Spinal cord (tissue), 10 donors: ENCODE measurements around the gene STMN3. TPM values are rescaled to one million over a fixed set of nuclear protein-coding genes. Genes with fewer than 3 reads are reported as not detected.

Experiments
- DNase-seq, 6 donors: peaks; one replicate each; pipeline versions ENCODE4 v3.0.0 to v3.0.0-alpha.2; 2013 to 2015; ENCODE audit warnings: low spot score in 6 of 6, low read depth in 4 of 6
- H3K27ac ChIP-seq: one replicate; pipeline ENCODE4 v1.5.1; 2013; ENCODE audit warnings: low read depth, low read length, control low read depth
- H3K27me3 ChIP-seq: one replicate; pipeline ENCODE4 v1.6.1; 2013; ENCODE audit warnings: low read length; ENCODE audit not compliant: control insufficient read depth, insufficient read depth
- H3K36me3 ChIP-seq: one replicate; pipeline ENCODE4 v1.6.1; 2013; ENCODE audit warnings: low read length; ENCODE audit not compliant: control insufficient read depth, insufficient read depth
- H3K4me1 ChIP-seq: one replicate; pipeline ENCODE4 v1.6.1; 2013; ENCODE audit warnings: low read length; ENCODE audit not compliant: control insufficient read depth, insufficient read depth
- H3K4me3 ChIP-seq: one replicate; pipeline ENCODE4 v1.5.1; 2013; ENCODE audit warnings: low read depth, low read length, control low read depth
- H3K9me3 ChIP-seq: one replicate; pipeline ENCODE4 v1.6.1; 2013; ENCODE audit warnings: low read length; ENCODE audit not compliant: control insufficient read depth, insufficient read depth
- WGBS: methylation state at CpG from one replicate; pipeline ENCODE4 v1.1.5; 2013; ENCODE audit warnings: missing lambda C conversion rate; ENCODE audit not compliant: insufficient coverage; 5-methylcytosine and 5-hydroxymethylcytosine counted together
- polyA plus RNA-seq, 2 donors: library from polyadenylated mRNA; unstranded; fragments of 120-200 nt; gene quantifications; one replicate each; pipeline ENCODE4 v1.2.1, GENCODE V29; 2013; ENCODE audit not compliant: insufficient read length in 2 of 2
- total RNA-seq, 2 donors: library from RNA; depleted of rRNA in 1 of 2; stranded (reverse); fragments of 120-200 nt in 1 of 2; fragments of >200 nt in 1 of 2; gene quantifications; one replicate each; pipeline versions ENCODE4 v1.2.3 to v1.2.4, GENCODE V29; 2013 to 2014
- donor health status: healthy.

STMN3 gene
- total and polyA plus RNA-seq, 4 donors: 137 to 495 (median 318) TPM

DNA sequence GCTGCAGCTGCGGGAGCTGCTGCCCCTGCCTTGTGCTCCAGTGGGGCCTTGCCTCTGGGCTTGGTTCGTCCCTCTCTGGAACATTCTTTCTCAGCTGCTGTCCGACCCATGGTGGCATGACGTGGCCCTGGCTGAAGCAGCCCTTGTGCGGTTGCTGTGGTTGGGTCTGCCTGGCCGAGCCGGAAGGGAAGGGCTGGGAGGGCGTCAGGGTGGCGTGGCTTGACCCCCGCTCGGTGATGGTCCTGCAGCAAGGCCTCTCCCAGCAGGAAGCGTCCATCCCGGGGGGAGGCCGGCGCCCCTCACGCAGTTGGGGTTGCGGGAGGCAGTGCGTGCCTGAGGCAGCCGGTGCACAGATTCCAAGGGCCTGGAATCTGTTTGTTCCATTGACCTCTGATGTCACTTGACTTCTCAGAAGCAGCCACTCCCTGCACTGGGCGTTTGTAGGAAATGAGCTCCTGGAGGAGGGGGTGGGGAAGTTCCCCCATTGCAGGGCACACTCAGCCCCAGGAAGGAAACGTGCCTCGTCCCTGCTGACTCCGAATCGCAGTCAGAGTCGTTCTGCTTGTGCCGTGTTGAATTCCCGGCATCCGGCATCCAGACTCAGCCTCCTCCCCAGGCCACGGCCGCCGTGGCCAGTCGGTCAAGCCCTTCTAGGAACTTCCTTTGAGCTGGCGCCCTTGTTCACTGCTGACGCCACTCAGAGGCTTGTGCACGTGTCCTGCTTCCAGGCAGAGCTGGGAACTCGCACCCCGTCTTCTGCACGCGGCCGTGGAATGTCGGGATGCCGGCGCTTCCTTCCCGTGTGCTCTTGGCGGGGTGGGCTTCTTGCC lies 33.5 kb upstream of the STMN3 start:
- H3K4me3 ChIP-seq: no peak overlapping the region
- peaks cover 26% of the 10 kb centered on the region for H3K4me1 ChIP-seq
- DNase-seq: peak in 1 of 6 donors; percentile 70
- no peaks in the 10 kb centered on the region for H3K27me3 ChIP-seq
- WGBS: 51% methylated on average over 44 of the region's 45 CpGs
- H3K36me3 ChIP-seq: peaks cover 93% of the 10 kb centered on the region
- peak overlapping the region; percentile 80 for H3K27ac ChIP-seq
- H3K9me3 ChIP-seq: no peaks in the 10 kb centered on the region

DNA sequence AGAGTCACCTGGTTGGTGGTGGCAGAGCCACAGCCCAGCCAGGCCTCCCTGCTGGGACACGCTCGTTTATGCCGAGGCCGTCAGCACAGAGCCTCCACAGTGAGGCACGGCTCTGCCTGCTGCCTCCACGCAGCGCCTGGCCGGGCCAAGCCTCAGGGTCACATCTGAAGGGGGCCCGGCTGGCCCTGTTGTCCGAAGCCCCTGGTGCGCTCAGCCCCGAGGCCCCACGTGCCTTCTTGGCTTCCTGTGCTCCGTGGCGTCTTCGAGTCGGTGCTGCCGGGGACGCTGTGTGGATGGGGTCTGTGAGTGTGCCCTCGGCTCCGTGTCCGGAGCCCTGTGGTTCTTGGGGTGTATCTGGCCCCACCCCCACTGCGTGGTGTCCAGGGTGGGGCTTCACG lies 32.9 kb upstream of the STMN3 start:
- H3K27ac ChIP-seq: peak overlapping the region; percentile 80

DNA sequence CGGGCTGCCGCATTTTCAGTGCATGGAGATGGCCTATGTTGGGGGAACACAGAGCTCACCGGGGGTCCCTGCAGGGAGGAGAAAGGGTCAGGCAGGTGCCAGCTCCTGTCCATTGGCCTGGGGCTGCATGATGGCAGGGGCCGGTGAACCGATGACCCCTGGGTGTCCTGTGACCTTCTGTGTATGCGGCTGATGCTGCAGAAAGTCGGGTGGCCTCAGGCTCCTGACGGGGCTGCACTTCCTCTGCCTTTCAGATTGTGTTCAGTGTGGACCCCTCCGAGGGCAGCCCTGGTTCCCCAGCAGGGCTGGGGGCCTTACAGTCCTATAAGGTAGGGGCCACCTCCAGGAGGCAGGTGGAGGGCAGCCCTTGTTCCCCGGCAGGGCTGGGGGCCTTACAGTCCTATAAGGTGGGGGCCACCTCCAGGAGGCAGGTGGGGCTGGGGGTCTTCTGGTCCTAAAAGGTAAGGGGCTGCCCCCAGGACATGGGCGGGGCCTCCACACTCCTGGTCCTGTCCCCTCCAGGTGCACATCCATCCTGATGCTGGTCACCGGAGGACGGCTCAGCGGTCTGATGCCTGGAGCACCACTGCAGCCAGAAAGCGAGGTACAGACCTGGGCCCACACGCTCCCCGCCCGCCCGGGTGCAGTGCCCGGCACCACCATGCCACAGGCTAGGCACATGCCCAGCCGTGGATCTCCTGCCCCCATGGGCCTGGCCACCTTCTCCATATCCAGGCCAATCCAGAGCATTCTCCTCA lies 32.2 kb upstream of the STMN3 start:
- 88% methylated on average over 20 of the region's 21 CpGs for WGBS
- Histone ChIP-seq H3K36me3 (peaks cover 93% of the 10 kb centered on the region), H3K27ac (no peak overlapping the region), H3K4me3 (no peak overlapping the region), H3K9me3 (no peaks in the 10 kb centered on the region), H3K27me3 (no peaks in the 10 kb centered on the region), H3K4me1 (peaks cover 26% of the 10 kb centered on the region)
- no peak for DNase-seq

More for the DNA sequence above, 32.9 kb upstream of the STMN3 start:
- Histone ChIP-seq H3K4me1 (peaks cover 26% of the 10 kb centered on the region), H3K4me3 (no peak overlapping the region), H3K27me3 (no peaks in the 10 kb centered on the region), H3K36me3 (peaks cover 93% of the 10 kb centered on the region), H3K9me3 (no peaks in the 10 kb centered on the region)
- 84% methylated on average over 24 of the region's 24 CpGs for WGBS
- DNase-seq: no peak

DNA sequence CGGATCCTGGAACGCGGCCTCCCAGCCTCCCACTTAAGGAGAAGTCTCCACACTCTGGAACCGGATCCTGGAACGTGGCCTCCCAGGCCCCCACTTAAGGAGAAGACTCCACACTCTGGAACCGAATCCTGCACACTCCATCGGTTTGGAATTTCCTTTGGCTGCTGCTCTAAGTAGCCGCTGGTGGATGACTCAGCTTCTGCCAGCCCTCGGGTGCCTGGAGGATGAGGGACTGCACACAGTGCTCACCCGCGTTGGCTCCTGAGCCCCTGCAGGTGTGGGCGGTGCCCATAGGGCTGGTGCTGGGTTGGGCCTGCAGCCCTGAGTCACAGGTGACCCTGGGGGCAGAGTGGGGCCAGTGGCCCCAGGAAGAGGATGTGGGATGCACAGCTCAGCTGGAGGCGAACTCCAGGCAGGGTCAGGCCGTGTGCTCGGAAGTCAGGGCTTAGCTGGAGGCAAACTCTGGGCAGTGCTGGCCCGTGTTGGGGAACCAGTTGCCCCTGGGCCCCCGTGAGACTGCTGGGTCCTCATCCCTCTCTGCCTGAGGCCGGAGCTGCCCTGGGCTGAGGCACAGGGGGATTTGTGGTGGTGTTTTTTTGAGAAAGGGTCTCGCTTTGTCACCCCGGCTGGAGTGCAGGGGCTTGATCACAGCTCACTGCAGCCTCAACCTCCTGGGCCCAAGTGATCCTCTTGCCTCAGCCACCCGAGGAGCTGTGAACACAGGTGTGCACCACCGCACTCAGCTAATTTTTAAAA lies 29.3 kb upstream of the STMN3 start:
- H3K27ac ChIP-seq: no peak overlapping the region

DNA sequence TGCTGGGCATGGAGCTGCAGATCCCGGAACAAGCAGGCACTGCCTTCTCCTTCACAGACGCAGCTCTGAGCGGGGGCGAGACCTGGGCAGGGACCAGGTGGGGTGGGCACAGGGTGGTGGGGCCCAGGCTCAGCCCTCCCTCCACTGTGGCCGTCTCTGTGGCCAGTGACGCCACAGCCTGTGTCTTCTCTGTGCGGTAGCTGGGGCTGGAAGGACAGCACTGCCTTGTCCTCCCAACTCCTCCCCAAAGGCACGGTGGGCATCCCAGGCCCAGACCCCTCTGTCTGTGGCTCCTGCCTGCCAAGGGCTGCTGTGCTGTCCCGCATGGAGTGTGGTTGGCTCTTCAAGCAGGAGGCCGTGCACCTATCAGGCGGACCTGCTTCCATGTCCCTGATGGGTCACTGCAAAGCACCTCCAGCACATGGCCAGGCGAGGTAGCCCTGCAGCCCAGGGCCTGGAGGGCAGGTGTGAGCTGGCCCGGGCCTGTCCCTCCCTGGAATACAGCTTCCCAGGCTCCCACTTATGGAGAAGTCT lies 28.5 kb upstream of the STMN3 start:
- 97% methylated on average over 11 of the region's 13 CpGs for WGBS
- peaks cover 91% of the 10 kb centered on the region for H3K36me3 ChIP-seq
- H3K4me1 ChIP-seq: peaks cover 11% of the 10 kb centered on the region
- no peak overlapping the region for H3K4me3 ChIP-seq
- DNase-seq: no peak
- no peak overlapping the region for H3K27ac ChIP-seq
- H3K27me3 ChIP-seq: no peaks in the 10 kb centered on the region
- no peaks in the 10 kb centered on the region for H3K9me3 ChIP-seq

More for the DNA sequence above, 29.3 kb upstream of the STMN3 start:
- DNase-seq: no peak
- Histone ChIP-seq H3K4me3 (no peak overlapping the region), H3K9me3 (no peaks in the 10 kb centered on the region), H3K36me3 (peaks cover 91% of the 10 kb centered on the region), H3K27me3 (no peaks in the 10 kb centered on the region), H3K4me1 (peaks cover 19% of the 10 kb centered on the region)
- 90% methylated on average over 21 of the region's 22 CpGs for WGBS

DNA sequence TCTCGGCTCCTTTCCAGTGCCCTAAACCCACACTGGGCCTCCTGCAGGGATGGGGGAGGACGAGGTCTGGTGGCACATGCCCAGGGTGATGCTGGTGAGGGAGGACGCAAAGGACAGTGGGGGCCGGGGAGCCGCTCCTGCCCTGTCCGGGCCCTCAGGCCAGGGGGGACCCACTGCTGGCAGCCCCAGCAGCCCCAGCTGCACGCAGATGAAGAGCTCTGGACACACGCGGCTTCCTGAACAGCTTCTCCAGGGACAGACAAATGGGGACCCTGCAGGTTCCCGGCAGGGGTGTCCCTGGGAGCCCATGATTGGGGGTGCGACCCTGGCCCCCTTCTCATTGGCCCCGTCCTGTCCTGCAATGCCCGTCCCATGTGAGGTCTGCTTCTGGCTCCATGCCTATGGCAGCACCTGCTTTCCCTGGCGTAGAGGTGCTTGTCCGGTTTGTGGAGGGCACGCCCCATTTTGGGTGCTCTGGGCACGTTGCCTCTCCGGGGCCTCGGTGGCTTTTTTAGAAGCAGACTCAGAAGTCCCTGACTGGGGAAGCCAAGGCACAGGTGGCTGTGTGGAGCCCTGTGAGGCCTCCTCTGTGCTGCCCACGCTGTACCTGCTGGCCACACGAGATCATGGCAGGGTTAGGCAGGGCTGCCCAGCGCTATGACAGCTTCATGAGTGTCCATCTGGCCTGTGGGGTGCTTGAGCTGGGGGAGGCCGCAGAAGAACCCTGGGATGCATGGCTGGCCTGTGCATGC lies 27.8 kb upstream of the STMN3 start:
- H3K27ac ChIP-seq: no peak overlapping the region
- 94% methylated on average over 23 of the region's 23 CpGs for WGBS
- no peaks in the 10 kb centered on the region for H3K27me3 ChIP-seq
- H3K9me3 ChIP-seq: no peaks in the 10 kb centered on the region
- no peak overlapping the region for H3K4me3 ChIP-seq
- H3K36me3 ChIP-seq: peaks cover 91% of the 10 kb centered on the region
- H3K4me1 ChIP-seq: peaks cover 4% of the 10 kb centered on the region
- no peak for DNase-seq

DNA sequence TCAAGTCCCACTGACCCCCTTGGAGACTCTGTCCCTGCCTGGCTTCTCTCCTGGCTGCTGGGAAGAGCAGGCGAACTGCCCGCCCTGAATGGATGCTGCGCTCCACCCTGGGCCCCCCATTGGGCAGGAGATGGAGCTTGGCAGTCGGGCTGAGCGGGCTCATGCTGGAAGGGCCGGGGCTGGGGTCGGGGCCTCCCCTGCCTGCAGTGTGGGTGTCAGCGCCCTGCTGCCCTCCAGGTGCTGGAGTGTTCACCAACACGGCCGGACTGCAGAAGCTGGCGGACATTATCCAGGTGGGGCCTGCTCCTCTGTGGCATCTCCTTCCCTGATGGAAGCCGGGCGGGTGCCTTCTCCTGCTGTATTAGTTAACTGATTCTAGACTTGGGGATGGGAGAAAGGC lies 27.2 kb upstream of the STMN3 start:
- Histone ChIP-seq H3K36me3 (peaks cover 91% of the 10 kb centered on the region), H3K4me3 (no peak overlapping the region), H3K4me1 (no peaks in the 10 kb centered on the region), H3K9me3 (no peaks in the 10 kb centered on the region), H3K27me3 (no peaks in the 10 kb centered on the region), H3K27ac (no peak overlapping the region)
- no peak for DNase-seq
- WGBS: 88% methylated on average over 11 of the region's 13 CpGs

DNA sequence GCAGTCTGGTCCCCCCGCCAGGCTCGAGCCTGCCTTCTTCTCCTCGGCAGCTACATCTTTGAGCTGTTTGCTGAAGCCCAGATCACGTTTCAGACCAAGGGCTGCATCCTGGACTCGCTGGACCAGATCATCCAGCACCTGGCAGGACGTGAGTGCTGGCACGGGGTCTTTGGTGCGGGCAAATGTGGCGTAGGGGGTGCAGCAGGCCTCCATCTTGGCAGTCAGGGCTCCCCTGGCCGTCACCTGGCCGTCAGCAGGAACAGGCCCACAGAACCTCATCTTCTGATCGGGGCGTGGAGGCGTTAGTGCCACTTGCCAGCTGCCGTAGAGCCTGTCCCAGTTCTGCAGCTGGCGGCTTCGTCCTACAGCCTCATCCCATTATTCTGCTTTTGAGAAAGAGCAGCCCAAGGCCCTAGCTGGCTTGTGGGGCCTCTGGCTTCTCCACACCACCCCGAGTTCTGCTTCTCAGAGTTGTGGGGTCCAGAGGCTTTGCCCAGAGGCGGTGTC lies 26.6 kb upstream of the STMN3 start:
- Histone ChIP-seq H3K9me3 (no peaks in the 10 kb centered on the region), H3K4me1 (no peaks in the 10 kb centered on the region), H3K27ac (no peak overlapping the region), H3K4me3 (no peak overlapping the region), H3K36me3 (peaks cover 91% of the 10 kb centered on the region), H3K27me3 (no peaks in the 10 kb centered on the region)
- WGBS: 90% methylated on average over 19 of the region's 19 CpGs
- DNase-seq: no peak
